GM12878 (cell line): ENCODE data around the gene BUB1.

Experiments used
- CTCF ChIP-seq, 3 experiments: IDR thresholded peaks in 2 of 3; conservative IDR thresholded peaks in 1 of 3; 2 replicates each; pipeline ENCODE4 v1.5.1; 2011; ENCODE audit warnings: low read depth in 3 of 3, low read length in 3 of 3, mild to moderate bottlenecking in 3 of 3, control low read depth in 2 of 3, moderate library complexity in 2 of 3, inconsistent platforms in 1 of 3, mixed read lengths in 1 of 3; ENCODE audit not compliant: control insufficient read depth in 2 of 3, insufficient read depth in 1 of 3; ENCODE audit errors: extremely low read depth in 1 of 3
- EP300 ChIP-seq, 2 experiments: fragments of 150-350 bp in 1 of 2; IDR thresholded peaks; 2 replicates each; pipeline ENCODE4 v1.6.1; 2011 to 2012; ENCODE audit warnings: low read depth in 2 of 2, low read length in 2 of 2, borderline replicate concordance in 1 of 2, improper control_type of control experiment in 1 of 2, inconsistent platforms in 1 of 2; ENCODE audit not compliant: control insufficient read depth in 1 of 2
- ESRRA ChIP-seq: IDR thresholded peaks from 2 replicates; pipeline ENCODE4 v1.6.1; 2012; ENCODE audit warnings: mild to moderate bottlenecking, low read length, improper control_type of control experiment
- NFYB ChIP-seq: IDR thresholded peaks from 2 replicates; pipeline ENCODE4 v1.6.1; 2011; ENCODE audit warnings: low read depth, mild to moderate bottlenecking, low read length, improper control_type of control experiment, moderate library complexity; ENCODE audit not compliant: insufficient read depth
- NRF1 ChIP-seq: conservative IDR thresholded peaks from 2 replicates; pipeline ENCODE4 v1.6.1; 2011; ENCODE audit warnings: mild to moderate bottlenecking, low read depth, low read length, improper control_type of control experiment
- SMAD1 ChIP-seq: fragments of 450-650 bp; IDR thresholded peaks from 2 replicates; pipeline ENCODE4 v1.6.1; 2018; ENCODE audit warnings: mild to moderate bottlenecking, low read depth; ENCODE audit not compliant: partially characterized antibody

GRCh38 chr2:110638952-110639695 lies 38.7 kb downstream of the BUB1 start:
- TF ChIP-seq SMAD1 = no peak
- no peak for TF ChIP-seq ESRRA
- TF ChIP-seq CTCF (IDR thresholded peaks at IDR 0.05 in 2 of 3, conservative IDR thresholded peaks at IDR 0.05 in 1 of 3; ENCODE audit: control insufficient read depth in 2 of 3, extremely low read depth in 1 of 3, insufficient read depth in 1 of 3, low read depth in 3 of 3, low read length in 3 of 3) = no peak
- no peak for TF ChIP-seq EP300 (IDR thresholded peaks at IDR 0.05; ENCODE audit: borderline replicate concordance in 1 of 2, control insufficient read depth in 1 of 2, low read depth in 2 of 2, low read length in 2 of 2)
- TF ChIP-seq NFYB = no peak
- TF ChIP-seq NRF1 = no peak
